GM19099 (cell line): ENCODE data around the gene PPP1R12B.

Experiments used
- POLR2A ChIP-seq: IDR thresholded peaks from 3 replicates; pipeline ENCODE4 v1.6.1; 2011; ENCODE audit warnings: low read depth; ENCODE audit not compliant: insufficient read length; ENCODE audit errors: extremely low read depth

PPP1R12B gene

DNA sequence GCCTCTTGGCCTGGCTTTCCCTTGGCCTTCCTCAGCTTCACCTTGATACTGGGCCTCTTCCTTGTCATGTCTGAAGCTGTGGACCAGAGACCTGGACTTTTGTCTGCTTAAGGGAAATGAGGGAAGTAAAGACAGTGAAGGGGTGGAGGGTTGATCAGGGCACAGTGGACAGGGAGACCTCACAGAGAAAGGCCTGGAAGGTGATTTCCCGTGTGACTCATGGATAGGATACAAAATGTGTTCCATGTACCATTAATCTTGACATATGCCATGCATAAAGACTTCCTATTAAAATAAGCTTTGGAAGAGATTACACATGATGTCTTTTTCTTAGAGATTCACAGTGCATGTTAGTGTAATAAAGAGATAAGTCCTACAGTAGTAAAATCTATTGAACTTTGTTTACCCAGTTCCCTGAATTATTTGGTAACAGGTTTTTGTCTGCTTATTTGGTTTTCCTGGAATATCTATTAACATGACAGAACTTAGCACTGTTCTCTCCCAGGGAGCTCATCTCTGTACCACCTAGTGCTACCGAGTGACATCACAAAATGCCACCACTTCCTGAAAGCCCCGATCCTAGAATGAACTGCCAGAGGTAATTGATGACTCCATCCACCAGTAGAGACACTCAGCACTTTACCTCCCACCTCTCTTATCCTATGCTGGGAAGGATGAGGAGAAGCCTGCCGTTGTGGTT is 29.0 kb upstream of the PPP1R12B start:
- TF ChIP-seq POLR2A: no peak

DNA sequence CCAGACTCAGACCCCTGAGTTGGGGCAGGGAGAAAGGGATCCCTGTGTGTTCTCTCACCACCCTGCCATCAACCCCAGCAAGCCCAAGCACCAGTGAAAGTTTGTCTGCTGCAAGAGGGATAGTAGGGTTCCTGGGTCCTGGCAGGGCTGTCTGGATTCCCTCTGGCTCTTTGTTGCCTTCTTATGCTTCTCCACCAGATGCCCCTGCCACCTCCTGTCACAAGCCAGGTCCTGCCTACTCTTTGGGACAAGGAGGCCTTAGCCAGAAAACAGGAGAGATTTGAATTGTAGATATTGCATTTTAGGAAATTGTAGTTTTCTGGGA is 28.5 kb upstream of the PPP1R12B start:
- TF ChIP-seq POLR2A: no peak

DNA sequence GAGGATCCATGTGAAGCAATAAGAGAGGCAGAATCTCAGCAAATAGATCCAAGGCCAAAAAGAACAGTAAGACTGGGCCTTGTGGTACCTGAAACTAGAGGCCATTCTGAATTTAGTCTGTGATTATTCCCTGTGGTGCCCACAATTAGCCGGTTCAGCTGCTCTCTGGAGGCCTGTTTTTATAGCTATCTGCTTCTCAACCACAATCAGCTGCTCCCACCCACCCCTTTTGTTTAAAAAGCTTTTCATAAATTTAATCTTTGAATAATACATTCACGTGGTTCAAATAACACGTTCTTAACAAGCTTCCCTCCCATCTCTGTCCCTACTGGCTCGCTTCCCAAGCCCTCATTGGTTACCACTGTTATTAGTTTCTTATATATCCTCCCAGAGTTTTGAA is 24.8 kb upstream of the PPP1R12B start:
- no peak for TF ChIP-seq POLR2A

DNA sequence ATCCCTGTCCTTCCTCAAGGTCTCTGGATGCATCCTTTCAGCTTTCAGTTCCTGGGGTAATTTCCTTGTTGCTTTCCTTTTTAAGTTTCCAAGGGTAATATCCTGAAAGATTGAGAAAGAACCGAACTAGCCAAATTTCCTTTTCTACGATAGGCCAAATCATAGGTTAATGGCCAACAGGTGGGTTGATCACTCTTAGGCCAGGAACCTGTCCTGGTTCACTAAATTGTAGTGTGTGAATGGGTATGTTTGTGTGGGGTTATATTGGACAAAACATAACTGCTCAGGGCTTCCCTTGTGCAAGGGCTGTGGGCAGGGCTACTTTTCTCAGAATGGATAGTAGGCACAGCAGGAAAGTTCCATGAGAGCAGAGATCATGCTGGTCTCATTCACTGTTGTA is 23.9 kb upstream of the PPP1R12B start:
- no peak for TF ChIP-seq POLR2A

DNA sequence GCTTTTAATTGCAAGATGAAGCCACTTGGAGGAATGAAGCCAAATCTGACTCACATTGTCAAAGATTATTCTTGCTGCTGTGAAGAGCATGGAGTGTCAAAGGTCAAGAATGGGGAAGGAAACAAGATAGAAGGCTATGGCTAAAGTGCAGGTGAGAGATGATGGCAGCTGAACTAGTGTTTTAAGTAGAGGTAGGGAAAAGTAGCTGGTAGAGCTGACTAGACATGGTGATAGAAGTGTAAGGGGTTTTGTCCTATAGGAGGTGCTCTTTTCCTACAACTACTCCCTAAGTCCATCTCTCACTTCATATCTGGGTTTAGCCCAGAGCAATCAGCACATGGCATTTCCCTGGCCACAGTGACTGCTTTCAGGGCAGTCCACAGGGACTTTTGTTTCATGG is 18.6 kb upstream of the PPP1R12B start:
- TF ChIP-seq POLR2A: no peak

DNA sequence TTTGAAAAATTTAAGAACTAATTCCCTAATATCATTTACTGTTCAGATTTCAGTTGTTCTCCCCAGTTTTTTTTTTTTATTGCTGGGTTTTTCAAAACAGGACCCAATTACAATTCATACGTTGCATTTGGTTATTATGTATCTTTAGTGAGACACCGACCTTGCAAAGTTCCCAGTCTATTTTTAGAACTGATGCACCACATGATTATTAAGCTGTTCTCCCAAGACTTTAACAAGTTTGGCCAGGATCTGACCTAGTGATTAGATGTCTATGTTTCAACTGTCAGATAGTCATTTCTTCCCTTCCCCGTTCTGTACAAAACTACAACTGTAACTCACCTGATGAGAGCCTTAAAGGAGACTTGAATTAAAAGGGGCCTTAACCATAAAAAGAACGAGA is 14.6 kb upstream of the PPP1R12B start:
- TF ChIP-seq POLR2A: no peak

DNA sequence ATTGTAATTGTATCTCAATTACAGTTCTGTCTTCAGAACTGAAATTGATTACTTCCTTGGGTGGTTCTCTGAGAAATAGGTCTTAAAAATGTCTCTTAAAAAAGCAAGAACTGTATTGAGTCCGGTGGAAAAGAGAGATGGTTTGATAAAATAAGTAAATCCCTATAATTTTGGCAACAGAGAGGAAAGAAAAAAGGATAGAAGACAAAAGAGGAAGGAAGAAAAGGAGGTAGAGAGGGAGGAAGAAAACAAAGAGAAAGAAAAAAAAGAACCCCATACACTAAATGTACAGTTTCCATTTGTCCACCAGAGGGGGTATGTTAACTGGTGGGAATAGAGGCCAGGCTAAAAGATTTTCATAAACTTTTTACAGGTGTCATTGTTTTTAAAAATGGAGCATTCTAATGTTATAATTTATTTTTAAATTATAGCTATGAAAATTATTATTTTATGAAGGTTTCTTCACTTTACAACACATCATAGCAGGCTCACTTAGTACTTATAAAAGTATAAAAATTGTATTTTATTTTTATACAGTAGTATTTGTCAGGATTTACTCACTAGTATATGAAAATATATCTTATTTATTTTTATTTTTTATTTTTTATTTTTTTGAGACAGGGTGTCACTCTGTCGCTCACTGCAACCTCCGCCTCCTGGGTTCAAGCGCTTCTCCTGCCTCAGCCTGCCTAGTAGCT is 4.7 kb upstream of the PPP1R12B start:
- no peak for TF ChIP-seq POLR2A

DNA sequence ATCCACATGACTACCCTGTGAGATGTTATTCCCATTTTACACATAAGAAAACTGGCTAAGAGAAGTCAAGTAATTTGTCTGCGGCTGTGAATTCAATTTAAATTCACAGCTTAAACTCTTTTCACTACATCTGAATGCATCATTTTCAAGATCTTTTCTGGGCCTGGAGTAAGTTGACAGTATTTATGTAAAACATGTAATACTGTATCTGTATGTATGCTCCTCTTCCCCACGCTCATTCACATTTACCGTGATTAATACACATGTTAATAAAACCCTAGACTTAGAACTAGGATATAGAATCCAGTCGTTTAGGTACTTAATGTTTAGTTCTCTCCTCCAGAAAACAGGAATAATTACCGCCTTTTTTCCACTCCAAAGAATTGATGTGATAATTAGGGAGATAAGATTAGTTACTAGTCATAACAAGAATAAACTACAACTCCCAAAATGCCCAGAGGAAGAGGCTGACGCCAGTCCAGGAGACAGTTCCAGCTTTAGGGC is 442 bp upstream of the PPP1R12B start:
- no peak for TF ChIP-seq POLR2A

DNA sequence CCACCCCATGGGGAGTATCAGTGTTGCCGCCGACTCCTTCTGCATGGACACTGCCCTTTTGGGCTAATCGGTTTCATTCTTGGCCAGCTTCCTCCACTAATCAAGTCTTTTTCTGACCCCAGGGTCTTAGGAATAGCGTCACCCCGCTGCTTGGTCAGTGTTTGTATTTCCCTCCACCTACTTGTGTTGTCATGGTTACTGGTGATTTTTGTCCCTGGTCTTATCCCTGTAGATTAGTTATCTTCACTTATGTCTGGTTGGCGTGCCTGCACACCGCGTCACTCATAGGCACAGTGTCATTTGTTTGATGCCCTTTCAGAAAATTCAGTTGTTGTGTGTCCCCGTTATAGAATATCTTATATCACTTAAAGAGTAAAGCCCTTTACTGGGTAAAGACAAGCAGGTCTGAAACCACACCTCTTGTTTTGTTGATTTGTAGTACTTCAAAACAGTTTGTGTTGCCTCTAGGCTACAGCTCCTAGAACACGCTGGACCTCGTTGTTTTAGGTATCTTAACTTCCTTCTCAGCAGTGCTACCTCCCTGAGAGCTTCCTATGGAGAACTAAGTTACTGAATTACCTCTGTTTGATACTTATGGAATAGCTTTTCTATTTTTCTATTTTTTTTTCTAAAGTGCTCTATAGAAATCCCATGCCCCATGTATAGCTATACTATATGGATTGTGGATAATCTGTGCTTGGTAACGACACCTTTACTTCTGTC is 868 bp downstream of the PPP1R12B start:
- TF ChIP-seq POLR2A: no peak

DNA sequence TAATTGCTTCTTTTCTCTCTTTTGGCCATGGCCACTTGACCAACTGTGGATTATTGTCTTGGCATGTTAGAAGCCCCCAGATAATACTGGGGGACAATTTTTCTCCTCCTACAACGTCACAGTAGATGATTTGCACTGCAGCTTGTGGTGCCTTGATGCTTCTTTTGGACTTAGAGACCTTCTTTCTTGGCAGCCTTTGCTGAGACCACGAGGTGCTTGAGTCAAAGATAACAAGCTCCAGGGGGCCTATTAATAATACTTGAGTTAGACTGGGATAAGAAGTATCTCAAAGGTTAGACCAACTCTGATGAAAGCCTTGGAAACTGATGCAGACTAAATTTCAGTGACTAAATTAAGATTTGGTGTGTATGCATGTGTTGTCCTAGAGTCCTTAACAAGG is 3.2 kb downstream of the PPP1R12B start:
- TF ChIP-seq POLR2A: no peak

DNA sequence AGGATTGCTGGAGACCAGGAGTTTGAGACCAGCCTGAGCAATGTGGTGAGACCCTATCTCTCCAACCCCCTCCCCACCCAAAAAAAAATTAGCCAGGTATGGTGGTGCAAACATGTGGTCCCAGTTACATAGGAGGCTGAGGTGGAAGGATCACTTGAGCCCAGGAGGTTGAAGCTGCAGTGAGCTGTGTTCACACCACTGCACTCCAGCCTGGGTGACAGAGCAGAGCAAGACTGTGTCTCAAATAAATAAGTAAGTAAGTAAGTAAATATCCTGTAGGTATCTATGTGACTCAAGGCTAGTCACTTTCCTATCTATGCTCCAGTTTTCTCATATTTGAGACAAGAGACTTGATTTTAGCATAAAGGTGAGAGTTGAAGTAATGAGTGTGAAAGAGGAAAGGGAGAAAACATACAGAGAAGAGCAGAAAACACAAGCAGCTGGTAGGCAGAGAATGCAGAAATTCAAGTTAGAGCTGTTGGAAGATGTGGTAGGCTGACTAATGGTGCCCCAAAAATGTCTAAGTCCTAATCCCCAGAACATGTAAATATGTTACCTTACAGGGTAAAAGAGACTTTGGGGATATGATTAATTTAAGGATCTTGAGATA is 7.5 kb downstream of the PPP1R12B start:
- no peak for TF ChIP-seq POLR2A

DNA sequence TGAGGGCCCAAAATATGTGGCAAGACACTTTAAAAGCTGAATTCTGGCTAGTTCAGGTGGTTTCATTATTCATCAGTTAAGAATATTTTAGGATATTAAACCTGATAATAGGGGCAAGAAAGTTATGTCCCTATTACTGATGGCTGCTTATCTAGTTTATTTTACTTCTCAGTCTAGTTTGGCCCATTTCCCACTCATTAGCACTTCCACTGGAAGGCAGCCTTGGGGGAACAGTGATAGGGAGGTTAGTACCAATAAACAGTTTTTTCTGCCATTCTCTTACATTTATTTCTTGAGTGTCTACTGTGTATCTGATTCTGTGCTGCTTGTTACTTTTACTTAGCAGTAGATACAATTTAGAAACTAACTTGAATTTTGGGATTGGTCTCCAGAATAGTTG is 9.0 kb downstream of the PPP1R12B start:
- TF ChIP-seq POLR2A: no peak

DNA sequence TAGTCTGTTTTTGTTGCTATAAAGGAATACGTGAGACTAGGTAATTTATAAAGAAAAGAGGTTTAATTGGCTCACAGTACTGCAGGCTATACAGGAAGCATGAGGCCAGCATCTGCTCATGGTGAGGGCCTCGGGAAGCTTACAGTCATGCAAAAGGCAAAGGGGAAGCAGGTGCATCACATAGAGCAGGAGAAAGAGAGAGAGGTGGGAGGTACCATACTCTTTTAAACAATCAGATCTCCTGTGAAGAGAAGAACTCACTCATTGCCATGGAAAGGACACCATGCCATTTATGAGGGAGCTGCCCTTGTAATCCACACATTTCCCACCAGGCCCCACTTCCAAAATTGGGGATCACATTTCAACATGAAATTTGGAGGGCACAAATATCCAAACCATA is 12.7 kb downstream of the PPP1R12B start:
- TF ChIP-seq POLR2A: no peak

DNA sequence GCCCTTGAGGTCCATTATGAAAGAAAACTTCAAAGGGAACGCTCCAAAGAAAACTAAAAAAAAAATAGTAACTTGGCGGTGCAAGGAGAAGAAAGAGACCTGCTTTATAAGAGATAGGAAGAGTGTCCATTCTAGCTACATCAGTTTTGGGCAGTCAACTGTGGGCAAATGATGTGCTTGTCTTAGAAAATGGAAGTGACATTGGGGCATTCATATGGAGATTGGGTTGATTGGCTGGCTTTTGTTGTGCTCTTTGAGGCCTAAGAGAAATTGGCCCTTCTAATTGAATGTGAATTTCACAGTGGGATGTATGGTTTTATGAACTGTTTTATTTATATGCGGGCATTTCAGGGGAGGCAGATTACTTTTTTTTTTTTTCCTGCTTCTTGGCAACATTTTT is 13.2 kb downstream of the PPP1R12B start:
- TF ChIP-seq POLR2A: no peak

DNA sequence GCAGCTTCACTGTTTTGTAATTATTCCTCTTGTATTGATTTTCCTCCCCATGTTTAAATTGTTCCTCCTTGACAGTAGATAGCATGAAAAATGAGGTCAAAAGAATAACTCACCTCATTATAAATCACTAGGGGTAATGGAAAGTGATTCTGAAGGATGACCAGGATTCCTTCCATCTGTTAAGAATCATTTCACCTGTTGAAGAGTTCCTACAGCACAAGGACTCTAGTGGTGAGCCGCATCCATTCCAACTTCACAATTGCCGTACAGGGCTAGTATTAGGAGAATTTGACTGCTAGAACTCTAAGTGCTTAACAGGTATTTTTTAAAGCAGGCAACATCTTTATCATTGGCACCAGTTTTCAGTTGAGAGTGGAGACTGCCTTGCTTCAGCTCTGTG is 13.7 kb downstream of the PPP1R12B start:
- TF ChIP-seq POLR2A: no peak

DNA sequence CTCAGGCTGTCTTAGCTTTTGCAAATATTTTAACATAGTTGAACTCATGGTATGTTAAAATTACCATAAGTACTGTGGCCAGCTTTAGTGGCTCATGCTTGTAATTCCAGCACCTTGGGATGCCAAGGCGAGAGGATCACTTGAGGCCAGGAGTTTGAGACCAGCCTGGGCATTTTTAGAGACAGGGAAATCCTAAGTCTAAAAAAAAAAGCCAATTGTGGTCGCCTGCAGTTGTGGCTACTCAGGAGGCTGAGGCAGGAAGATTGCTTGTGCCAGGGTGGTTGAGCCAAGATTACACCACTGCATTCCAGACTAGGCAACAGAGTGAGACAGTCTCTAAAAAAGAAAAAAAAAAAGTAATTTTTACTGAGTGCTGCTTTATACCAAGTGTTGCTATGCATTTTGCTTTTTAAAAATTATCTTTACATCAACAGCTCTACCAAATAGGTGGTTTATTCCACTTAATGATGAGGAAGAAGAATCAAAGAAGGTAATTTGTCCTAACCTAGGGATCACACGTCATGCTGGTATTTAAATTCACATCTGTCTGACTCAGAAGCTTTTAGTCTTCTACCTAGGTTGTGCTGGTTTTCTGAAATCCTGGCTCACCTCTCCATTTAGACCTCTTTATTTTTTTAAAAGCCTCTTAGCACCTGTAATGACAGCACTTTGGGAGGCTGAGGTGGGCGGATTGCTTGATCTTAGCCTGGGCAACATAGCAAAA is 16.8 kb downstream of the PPP1R12B start:
- no peak for TF ChIP-seq POLR2A

DNA sequence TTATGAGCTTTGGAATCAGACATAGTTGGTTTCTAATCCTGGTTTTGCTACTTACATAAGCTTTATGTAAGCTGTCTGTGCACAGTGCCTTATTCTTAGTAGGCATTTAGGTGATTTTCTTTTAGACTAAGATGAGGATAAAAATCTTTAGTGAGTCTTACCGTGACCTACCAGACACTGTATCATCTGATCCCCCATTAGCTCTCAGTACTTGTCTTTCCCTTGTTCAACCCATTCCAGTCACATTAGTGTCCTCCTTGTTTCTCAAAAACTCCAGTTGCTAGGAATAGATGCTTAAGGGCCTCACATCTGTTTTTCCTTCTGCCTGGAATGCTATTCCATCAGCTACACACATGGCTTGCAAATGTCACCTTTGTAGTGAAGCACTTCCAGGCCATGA is 18.8 kb downstream of the PPP1R12B start:
- TF ChIP-seq POLR2A: no peak
